Lung (tissue), 12 donors: ENCODE results near the gene CCL7. TPM values are rescaled to one million over a fixed set of nuclear protein-coding genes. Genes with fewer than 3 reads are reported as not detected.
"Not testable (repeated sequence)": the region's sequence is repeated elsewhere in the genome, so short reads cannot be mapped to it uniquely, and the experiment has no call there.

Experiments
- ATAC-seq: fragments of 200-7000 bp; cut with Tn5 transposase; one replicate; pipeline ENCODE4 v1.9.1; 2020; ENCODE audit warnings: moderate number of reproducible peaks; ENCODE audit not compliant: insufficient read depth, low FRiP score
- DNase-seq, 3 donors: peaks; one replicate each; pipeline ENCODE4 v3.0.0-alpha.2; 2013 to 2017
- H3K27ac ChIP-seq, 2 donors: one replicate each; pipeline ENCODE4 v1.5.1; 2013; ENCODE audit warnings: mild to moderate bottlenecking in 2 of 2, moderate library complexity in 2 of 2, control low read depth in 1 of 2, inconsistent platforms in 1 of 2, low read depth in 1 of 2, low read length in 1 of 2
- H3K27me3 ChIP-seq, 3 donors: one replicate each; pipeline ENCODE4 v1.5.1; 2013; ENCODE audit warnings: low read length in 2 of 3; ENCODE audit not compliant: control insufficient read depth in 3 of 3, insufficient read depth in 3 of 3
- H3K36me3 ChIP-seq, 4 donors: one replicate each; pipeline ENCODE4 v1.5.1; 2013; ENCODE audit warnings: low read length in 4 of 4, mild to moderate bottlenecking in 1 of 4, moderate library complexity in 1 of 4; ENCODE audit not compliant: control insufficient read depth in 4 of 4, insufficient read depth in 4 of 4
- H3K4me1 ChIP-seq, 5 donors: one replicate each; pipeline ENCODE4 v1.5.1; 2013; ENCODE audit warnings: low read length in 5 of 5, mild to moderate bottlenecking in 2 of 5, moderate library complexity in 1 of 5; ENCODE audit not compliant: control insufficient read depth in 5 of 5, insufficient read depth in 5 of 5
- H3K4me3 ChIP-seq: one replicate; pipeline ENCODE4 v1.5.1; 2013; ENCODE audit warnings: mild to moderate bottlenecking, control low read depth, moderate library complexity
- H3K9ac ChIP-seq, 2 donors: one replicate each; pipeline ENCODE4 v1.5.1; 2013; ENCODE audit warnings: low read length in 2 of 2, control low read depth in 1 of 2; ENCODE audit not compliant: insufficient read depth in 1 of 2
- H3K9me3 ChIP-seq, 4 donors: one replicate each; pipeline ENCODE4 v1.5.1; 2013; ENCODE audit warnings: low read length in 3 of 4, mild to moderate bottlenecking in 1 of 4, moderate library complexity in 1 of 4; ENCODE audit not compliant: control insufficient read depth in 4 of 4, insufficient read depth in 3 of 4
- WGBS, 2 donors: extraction: QIAGEN DNeasy Blood & Tissue Kit; methylation state at CpG; one replicate each; pipeline ENCODE4 v1.1.7; 2013; 5-methylcytosine and 5-hydroxymethylcytosine counted together
- polyA plus RNA-seq, 2 donors: library from polyadenylated mRNA; stranded (reverse); fragments of 200-250 nt; gene quantifications; one replicate each; pipeline ENCODE4 v1.2.1, GENCODE V29; 2013
- total RNA-seq, 2 donors: library from RNA; depleted of rRNA in 1 of 2; stranded (reverse); fragments of >200 nt in 1 of 2; gene quantifications; one replicate each; pipeline ENCODE4 v1.2.1, GENCODE V29; 2014 to 2021
- TF ChIP-seq, protein P1 (sequence below): IDR thresholded peaks from 2 replicates; pipeline ENCODE4 v1.5.1; 2012; ENCODE audit warnings: mild to moderate bottlenecking; ENCODE audit errors: control extremely low read depth, extremely low read depth
- donor health status: control.
- donor health status: control.
- donor health status: Bipolar disorder and iron deficiency.
- donor health status: healthy.
- donor health status: DM: yes; HTN: yes; CAD: no.

The CCL7 gene
- total and polyA plus RNA-seq, 4 donors: 1.0 to 44.9 (median 1.0) TPM; not detected in 1

DNA sequence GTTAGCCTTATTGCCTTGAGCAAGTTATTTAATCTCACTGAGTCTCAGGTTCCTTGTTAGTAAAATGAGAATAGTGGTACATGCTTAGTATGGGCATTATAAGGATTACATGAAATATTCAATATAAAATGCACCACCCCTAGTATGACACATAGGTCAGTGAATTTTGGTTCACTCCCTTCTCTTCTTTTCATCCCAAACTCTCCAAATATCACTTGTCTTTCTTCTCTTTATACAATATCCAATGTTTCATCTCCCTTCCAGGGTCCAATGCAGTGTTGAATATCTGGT, 43.3 kb upstream of the CCL7 start:
- TF ChIP-seq, protein P1, sequence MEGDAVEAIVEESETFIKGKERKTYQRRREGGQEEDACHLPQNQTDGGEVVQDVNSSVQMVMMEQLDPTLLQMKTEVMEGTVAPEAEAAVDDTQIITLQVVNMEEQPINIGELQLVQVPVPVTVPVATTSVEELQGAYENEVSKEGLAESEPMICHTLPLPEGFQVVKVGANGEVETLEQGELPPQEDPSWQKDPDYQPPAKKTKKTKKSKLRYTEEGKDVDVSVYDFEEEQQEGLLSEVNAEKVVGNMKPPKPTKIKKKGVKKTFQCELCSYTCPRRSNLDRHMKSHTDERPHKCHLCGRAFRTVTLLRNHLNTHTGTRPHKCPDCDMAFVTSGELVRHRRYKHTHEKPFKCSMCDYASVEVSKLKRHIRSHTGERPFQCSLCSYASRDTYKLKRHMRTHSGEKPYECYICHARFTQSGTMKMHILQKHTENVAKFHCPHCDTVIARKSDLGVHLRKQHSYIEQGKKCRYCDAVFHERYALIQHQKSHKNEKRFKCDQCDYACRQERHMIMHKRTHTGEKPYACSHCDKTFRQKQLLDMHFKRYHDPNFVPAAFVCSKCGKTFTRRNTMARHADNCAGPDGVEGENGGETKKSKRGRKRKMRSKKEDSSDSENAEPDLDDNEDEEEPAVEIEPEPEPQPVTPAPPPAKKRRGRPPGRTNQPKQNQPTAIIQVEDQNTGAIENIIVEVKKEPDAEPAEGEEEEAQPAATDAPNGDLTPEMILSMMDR: no peak
- no peaks in the 10 kb centered on the region for H3K9me3 ChIP-seq
- H3K27ac ChIP-seq: no peak overlapping the region
- H3K9ac ChIP-seq: no peak overlapping the region
- H3K36me3 ChIP-seq: no peaks in the 10 kb centered on the region
- DNase-seq (no peak), ATAC-seq (no peak)
- H3K27me3 ChIP-seq: no peaks in the 10 kb centered on the region
- no peak overlapping the region for H3K4me3 ChIP-seq
- H3K4me1 ChIP-seq: peaks cover 0 to 3% (median 0%) of the 10 kb centered on the region in 5 donors

DNA sequence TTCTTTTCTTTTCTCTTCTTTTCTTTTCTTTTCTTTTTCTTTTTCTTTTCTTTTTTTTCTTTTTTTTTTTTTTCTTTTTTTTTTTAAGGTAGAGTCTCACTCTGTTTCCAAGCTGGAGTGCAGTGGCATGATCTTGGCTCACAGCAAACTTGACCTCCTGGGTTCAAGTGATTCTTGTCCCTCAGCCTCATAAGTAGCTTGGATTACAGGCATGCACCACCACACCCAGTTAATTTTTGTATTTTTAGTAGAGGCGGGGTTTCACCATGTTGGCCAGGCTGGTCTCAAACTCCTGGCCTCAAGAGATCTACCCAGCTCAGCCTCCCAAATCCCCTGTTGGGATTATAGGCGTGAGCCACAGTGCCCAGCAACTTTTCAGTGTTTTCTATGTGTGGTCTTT, 42.7 kb upstream of the CCL7 start:
- H3K36me3 ChIP-seq, H3K27me3 ChIP-seq, H3K9me3 ChIP-seq, H3K4me1 ChIP-seq, DNase-seq, H3K4me3 ChIP-seq, ATAC-seq, H3K9ac ChIP-seq: not testable (repeated sequence)
- 72 to 82% methylated on average over 2 of the region's 2 CpGs for WGBS, 2 donors
- H3K27ac ChIP-seq: peak overlapping the region in 1 of 2 donors; percentile 82

DNA sequence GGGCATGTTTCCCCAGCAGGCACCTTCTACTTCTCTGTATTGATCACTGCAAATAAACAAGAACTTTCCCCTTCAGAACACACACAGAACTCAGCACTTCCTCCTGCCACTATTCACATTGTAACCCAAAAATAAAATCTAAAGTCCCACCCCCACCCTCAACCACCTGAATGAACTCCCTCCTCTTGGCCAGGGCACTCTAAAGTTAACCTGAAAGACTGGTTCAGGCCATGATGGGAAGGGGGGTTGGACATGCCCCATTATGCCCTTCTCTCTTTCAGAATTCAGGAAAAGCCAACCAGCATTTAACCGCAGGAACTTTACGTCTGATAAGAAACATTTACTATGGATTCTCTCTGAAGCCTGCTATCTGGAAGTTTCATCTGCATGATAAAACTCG, 42.3 kb upstream of the CCL7 start:
- H3K36me3 ChIP-seq: no peaks in the 10 kb centered on the region
- no peak overlapping the region for H3K9ac ChIP-seq
- no peak overlapping the region for H3K4me3 ChIP-seq
- no peak for ATAC-seq
- peak overlapping the region in 1 of 2 donors; percentile 82 for H3K27ac ChIP-seq
- 55 to 66% methylated on average over 3 of the region's 3 CpGs for WGBS, 2 donors
- TF ChIP-seq, protein P1: no peak
- H3K4me1 ChIP-seq: no peaks in the 10 kb centered on the region
- DNase-seq: peak; percentile 57 to 77 (median 64)
- no peaks in the 10 kb centered on the region for H3K27me3 ChIP-seq
- no peaks in the 10 kb centered on the region for H3K9me3 ChIP-seq

GRCh38 chr17:34228781-34229180, 41.2 kb upstream of the CCL7 start:
- TF ChIP-seq, protein P1: no peak
- no peak overlapping the region for H3K27ac ChIP-seq
- peaks cover 0 to 3% (median 0%) of the 10 kb centered on the region in 5 donors for H3K4me1 ChIP-seq
- WGBS, 2 donors: 82 to 89% methylated on average over 4 of the region's 4 CpGs
- no peaks in the 10 kb centered on the region for H3K36me3 ChIP-seq
- ATAC-seq: no peak
- no peaks in the 10 kb centered on the region for H3K27me3 ChIP-seq
- no peak overlapping the region for H3K4me3 ChIP-seq
- no peak for DNase-seq
- no peak overlapping the region for H3K9ac ChIP-seq
- H3K9me3 ChIP-seq: no peaks in the 10 kb centered on the region
